H9 (cell line): Measurements from ENCODE around the gene TOMM22. TPM values are rescaled to one million over a fixed set of nuclear protein-coding genes. Genes with fewer than 3 reads are reported as not detected.

ENCODE experiments used
- DNase-seq: peaks from one replicate; pipeline ENCODE4 v3.0.0-alpha.2; 2017
- H2AFZ ChIP-seq: one replicate; pipeline ENCODE4 v1.6.1; 2013; ENCODE audit warnings: mild to moderate bottlenecking, low read length, control low read depth, moderate library complexity
- H2AK5ac ChIP-seq: 2 replicates; pipeline ENCODE4 v1.6.1; 2013; ENCODE audit warnings: low read length, control low read depth, mixed read lengths; ENCODE audit not compliant: insufficient read length
- H2BK120ac ChIP-seq: one replicate; pipeline ENCODE4 v1.6.1; 2013; ENCODE audit warnings: low read depth, mild to moderate bottlenecking, low read length, control low read depth, inconsistent platforms; ENCODE audit not compliant: poor library complexity, severe bottlenecking
- H2BK12ac ChIP-seq: 2 replicates; pipeline ENCODE4 v1.6.1; 2013; ENCODE audit warnings: low read length, control low read depth, mixed read lengths, low read depth; ENCODE audit not compliant: insufficient read length
- H2BK15ac ChIP-seq: 2 replicates; pipeline ENCODE4 v1.6.1; 2013; ENCODE audit warnings: low read depth, low read length, control low read depth
- H2BK20ac ChIP-seq: one replicate; pipeline ENCODE4 v1.6.1; 2013; ENCODE audit warnings: low read depth, mild to moderate bottlenecking, low read length, control low read depth, inconsistent platforms; ENCODE audit not compliant: poor library complexity, severe bottlenecking
- H2BK5ac ChIP-seq: 2 replicates; pipeline ENCODE4 v1.6.1; 2013; ENCODE audit warnings: low read length, control low read depth, mixed read lengths; ENCODE audit not compliant: insufficient read length
- H3K14ac ChIP-seq: 2 replicates; pipeline ENCODE4 v1.6.1; 2013; ENCODE audit warnings: low read length, control low read depth; ENCODE audit not compliant: insufficient read depth
- H3K18ac ChIP-seq: 2 replicates; pipeline ENCODE4 v1.6.1; 2013; ENCODE audit warnings: low read depth, mild to moderate bottlenecking, mixed read lengths, low read length, control low read depth; ENCODE audit not compliant: insufficient read length
- H3K23ac ChIP-seq: 2 replicates; pipeline ENCODE4 v1.6.1; 2013; ENCODE audit warnings: low read length, control low read depth, mixed read lengths, low read depth; ENCODE audit not compliant: insufficient read length
- H3K23me2 ChIP-seq: 2 replicates; pipeline ENCODE4 v1.6.1; 2013; ENCODE audit warnings: low read depth, mild to moderate bottlenecking, mixed read lengths, low read length, control low read depth; ENCODE audit not compliant: insufficient read length, poor library complexity, severe bottlenecking
- H3K27ac ChIP-seq: 2 replicates; pipeline ENCODE4 v1.5.1; 2013; ENCODE audit warnings: low read length, control low read depth, mixed read lengths, low read depth; ENCODE audit not compliant: insufficient read length
- H3K27me3 ChIP-seq: 2 replicates; pipeline ENCODE4 v1.6.1; 2013; ENCODE audit warnings: low read length, control low read depth, inconsistent platforms; ENCODE audit not compliant: insufficient read depth
- H3K4ac ChIP-seq: 2 replicates; pipeline ENCODE4 v1.6.1; 2013; ENCODE audit warnings: low read depth, mild to moderate bottlenecking, control low read depth, inconsistent platforms, low read length, moderate library complexity
- H3K4me1 ChIP-seq: 2 replicates; pipeline ENCODE4 v1.6.1; 2013; ENCODE audit warnings: low read length, control low read depth, inconsistent platforms; ENCODE audit not compliant: insufficient read depth
- H3K4me2 ChIP-seq: 2 replicates; pipeline ENCODE4 v1.6.1; 2013; ENCODE audit warnings: low read length, control low read depth, mixed read lengths; ENCODE audit not compliant: insufficient read length, insufficient read depth
- H3K56ac ChIP-seq: 2 replicates; pipeline ENCODE4 v1.6.1; 2013; ENCODE audit warnings: low read depth, mild to moderate bottlenecking, mixed read lengths, low read length, control low read depth; ENCODE audit not compliant: insufficient read length
- H3K79me1 ChIP-seq: 2 replicates; pipeline ENCODE4 v1.6.1; 2013; ENCODE audit warnings: low read depth, mild to moderate bottlenecking, moderate library complexity, low read length, control low read depth, inconsistent platforms; ENCODE audit not compliant: insufficient read depth, poor library complexity, severe bottlenecking
- H3K79me2 ChIP-seq: 2 replicates; pipeline ENCODE4 v1.6.1; 2013; ENCODE audit warnings: low read length, control low read depth, inconsistent platforms; ENCODE audit not compliant: insufficient read depth
- H3K9ac ChIP-seq: 2 replicates; pipeline ENCODE4 v1.6.1; 2013; ENCODE audit warnings: low read length, control low read depth, mixed read lengths; ENCODE audit not compliant: insufficient read length; ENCODE audit errors: extremely low read depth
- H3K9me3 ChIP-seq: one replicate; pipeline ENCODE4 v1.6.1; 2013; ENCODE audit warnings: low read depth, low read length, inconsistent platforms; ENCODE audit not compliant: control insufficient read depth
- H3T11ph ChIP-seq: one replicate; pipeline ENCODE4 v1.6.1; 2013; ENCODE audit warnings: mild to moderate bottlenecking, low read length, control low read depth, inconsistent platforms
- H4K20me1 ChIP-seq: one replicate; pipeline ENCODE4 v1.6.1; 2013; ENCODE audit not compliant: control insufficient read depth, insufficient read length, insufficient read depth
- H4K5ac ChIP-seq: 2 replicates; pipeline ENCODE4 v1.6.1; 2013; ENCODE audit warnings: low read depth, mild to moderate bottlenecking, mixed read lengths, low read length, control low read depth; ENCODE audit not compliant: insufficient read length
- H4K8ac ChIP-seq: replicated peaks from 2 replicates; pipeline ENCODE4 v1.6.1; 2013; ENCODE audit warnings: low read length, control low read depth, mixed read lengths, low read depth; ENCODE audit not compliant: insufficient read length
- H4K91ac ChIP-seq: 2 replicates; pipeline ENCODE4 v1.6.1; 2013; ENCODE audit warnings: low read depth, mild to moderate bottlenecking, moderate library complexity, mixed read lengths, low read length, control low read depth; ENCODE audit not compliant: insufficient read length
- H3K27ac Mint-ChIP-seq, 3 experiments: 2 replicates in 2 of 3; 3 replicates in 1 of 3; pipeline ENCODE4 v1.8.0; 2020 to 2021; ENCODE audit warnings: mixed read lengths in 3 of 3, mild to moderate bottlenecking in 1 of 3, moderate library complexity in 1 of 3
- H3K27me3 Mint-ChIP-seq: 2 replicates; pipeline ENCODE4 v1.8.0; 2021; ENCODE audit warnings: low read depth, mild to moderate bottlenecking, moderate library complexity, mixed read lengths
- H3K36me3 Mint-ChIP-seq, 3 experiments: 2 replicates in 2 of 3; 3 replicates in 1 of 3; pipeline ENCODE4 v1.8.0; 2020 to 2021; ENCODE audit warnings: low read depth in 3 of 3, mixed read lengths in 3 of 3; ENCODE audit not compliant: insufficient read depth in 1 of 3
- H3K4me1 Mint-ChIP-seq, 2 experiments: 2 replicates each; pipeline ENCODE4 v1.8.0; 2020; ENCODE audit warnings: mixed read lengths in 2 of 2
- H3K4me3 Mint-ChIP-seq, 2 experiments: 2 replicates in 1 of 2; 3 replicates in 1 of 2; pipeline ENCODE4 v1.8.0; 2020 to 2021; ENCODE audit warnings: mild to moderate bottlenecking in 2 of 2, mixed read lengths in 2 of 2, moderate library complexity in 1 of 2
- H3K9me3 Mint-ChIP-seq, 2 experiments: 2 replicates in 1 of 2; 3 replicates in 1 of 2; pipeline ENCODE4 v1.8.0; 2020; ENCODE audit warnings: mild to moderate bottlenecking in 2 of 2, mixed read lengths in 2 of 2, moderate library complexity in 1 of 2
- CTCF ChIP-seq: fragments of 200-600 bp; sonication (generic); conservative IDR thresholded peaks from 3 replicates; pipeline ENCODE4 v1.8.0; 2021; ENCODE audit warnings: antibody characterized with exemption, mild to moderate bottlenecking
- WGBS: extraction: QIAGEN DNeasy Blood & Tissue Kit; methylation state at CpG from one replicate; pipeline ENCODE4 v1.1.7; 2013; ENCODE audit warnings: missing lambda C conversion rate, low lambda C conversion rate, mixed read lengths; ENCODE audit not compliant: insufficient read length; ENCODE audit errors: extremely low coverage; 5-methylcytosine and 5-hydroxymethylcytosine counted together
- total RNA-seq: library from RNA; stranded (reverse); gene quantifications from 2 replicates; pipeline ENCODE4 v1.2.1, GENCODE V29; 2021

Gene TOMM22
- total RNA-seq, 1 experiment from 2014 or later = 128 TPM

GRCh38 chr22:38725900-38726655 is 44.3 kb downstream of the TOMM22 start:
- Histone ChIP-seq H4K5ac (no peak overlapping the region), H3T11ph (no peak overlapping the region), H3K14ac (no peak overlapping the region), H3K4me1 (no peaks in the 10 kb centered on the region), H2BK120ac (no peak overlapping the region), H3K4me2 (no peak overlapping the region), H3K79me2 (no peaks in the 10 kb centered on the region), H4K8ac (no peak overlapping the region), H3K9me3 (no peaks in the 10 kb centered on the region), H3K56ac (no peak overlapping the region), H3K9ac (no peak overlapping the region), H3K23me2 (no peaks in the 10 kb centered on the region), H2BK12ac (no peak overlapping the region), H3K79me1 (no peaks in the 10 kb centered on the region), H3K4ac (no peak overlapping the region), H2BK5ac (no peak overlapping the region), H2AK5ac (no peak overlapping the region), H3K23ac (no peak overlapping the region), H4K91ac (no peak overlapping the region), H2BK15ac (no peak overlapping the region), H4K20me1 (no peaks in the 10 kb centered on the region), H3K27ac (no peak overlapping the region), H2BK20ac (no peak overlapping the region), H3K27me3 (no peaks in the 10 kb centered on the region), H2AFZ (no peak overlapping the region), H3K18ac (no peak overlapping the region)
- no peak for DNase-seq
- H3K4me3 Mint-ChIP-seq = no peak overlapping the region
- H3K27me3 Mint-ChIP-seq = no peaks in the 10 kb centered on the region
- H3K36me3 Mint-ChIP-seq = peaks cover 52 to 97% (median 97%) of the 10 kb centered on the region in 3 experiments; a peak in 6 of 7 replicates
- H3K9me3 Mint-ChIP-seq = no peaks in the 10 kb centered on the region
- peak overlapping the region in 1 of 3 experiments; percentile 35; a peak in 1 of 7 replicates for H3K27ac Mint-ChIP-seq
- no peaks in the 10 kb centered on the region for H3K4me1 Mint-ChIP-seq
- no CpG with 5 or more reads among the region's 18 CpGs for WGBS
- no peak for TF ChIP-seq CTCF
